Activated CD4-positive, CD25-positive, alpha-beta regulatory T cell treated with anti-CD3 and anti-CD28 coated beads, Interleukin-2, amount 50 U/mL, for 72 hours (primary cell): ENCODE data around the gene BMP8A.

Experiments used
- DNase-seq: peaks from one replicate; pipeline ENCODE4 v3.0.0; 2021

The BMP8A gene

DNA sequence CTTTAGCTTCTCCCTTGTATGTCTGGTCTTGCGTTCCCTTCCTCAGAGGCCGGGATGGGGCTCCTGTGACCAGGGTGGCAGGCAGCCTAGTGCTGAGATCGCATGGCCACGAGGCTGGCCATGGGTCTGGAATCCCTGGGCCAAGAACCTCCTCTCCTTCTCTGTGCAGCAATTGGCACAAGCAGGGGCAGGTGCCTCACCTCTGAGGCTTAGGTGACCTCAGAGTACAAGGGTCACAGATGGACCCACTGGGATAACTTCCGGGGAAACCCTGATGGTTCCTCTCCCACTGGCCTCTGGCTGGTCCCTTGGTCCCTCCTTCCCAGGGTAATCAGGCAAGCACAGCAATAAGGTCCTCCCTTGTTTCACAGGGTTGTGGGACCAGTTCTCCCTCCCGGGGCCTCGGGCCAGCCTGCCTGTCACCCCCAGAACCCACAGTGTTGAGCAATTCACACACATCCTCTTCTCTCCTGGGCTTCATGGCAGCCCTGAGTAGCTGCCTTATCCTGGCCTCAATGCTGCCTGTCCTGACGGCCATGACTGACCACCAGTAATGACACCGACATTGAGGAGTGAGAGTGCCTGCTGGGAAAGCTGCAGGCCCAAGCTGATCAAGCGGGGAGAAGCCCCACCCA is 38.6 kb downstream of the BMP8A start:
- no peak for DNase-seq

DNA sequence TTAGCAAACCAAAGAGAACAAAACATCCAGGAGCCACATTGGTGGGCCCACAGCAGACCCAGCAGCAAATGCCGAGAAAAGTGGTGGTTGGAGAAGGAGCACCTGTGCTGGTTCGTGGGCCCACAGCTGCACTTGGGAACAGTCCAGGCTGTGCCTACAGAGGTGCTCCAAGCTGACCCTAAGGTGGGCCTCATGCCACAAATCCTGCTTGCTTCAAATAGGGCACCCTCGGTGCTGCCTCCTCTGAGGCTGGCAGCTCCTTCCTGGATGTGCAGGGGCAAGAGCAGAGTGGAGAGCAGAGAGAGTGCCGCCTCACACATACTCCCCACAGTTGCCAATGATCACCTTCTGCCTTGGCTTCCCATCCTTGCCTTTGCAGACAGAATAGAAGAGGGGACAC is 40.1 kb downstream of the BMP8A start:
- no peak for DNase-seq

DNA sequence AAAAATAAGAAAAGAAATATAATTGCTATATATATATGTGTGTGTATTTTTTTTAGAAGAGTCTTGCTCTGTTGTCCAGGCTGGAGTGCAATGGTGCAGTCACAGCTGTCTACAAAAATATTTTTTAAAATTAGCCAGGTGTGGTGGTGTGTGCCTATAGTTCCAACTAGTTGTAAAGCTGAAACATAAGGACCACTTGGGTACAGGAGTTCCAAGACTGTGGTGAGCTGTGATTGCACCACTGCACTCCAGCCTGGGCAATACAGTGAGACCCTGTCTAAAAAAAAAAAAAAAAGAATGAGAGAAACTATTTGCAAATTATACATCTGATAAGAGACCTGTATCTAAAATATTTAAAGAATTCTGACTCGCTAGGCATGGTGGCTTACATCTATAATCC is 42.0 kb downstream of the BMP8A start:
- no peak for DNase-seq

DNA sequence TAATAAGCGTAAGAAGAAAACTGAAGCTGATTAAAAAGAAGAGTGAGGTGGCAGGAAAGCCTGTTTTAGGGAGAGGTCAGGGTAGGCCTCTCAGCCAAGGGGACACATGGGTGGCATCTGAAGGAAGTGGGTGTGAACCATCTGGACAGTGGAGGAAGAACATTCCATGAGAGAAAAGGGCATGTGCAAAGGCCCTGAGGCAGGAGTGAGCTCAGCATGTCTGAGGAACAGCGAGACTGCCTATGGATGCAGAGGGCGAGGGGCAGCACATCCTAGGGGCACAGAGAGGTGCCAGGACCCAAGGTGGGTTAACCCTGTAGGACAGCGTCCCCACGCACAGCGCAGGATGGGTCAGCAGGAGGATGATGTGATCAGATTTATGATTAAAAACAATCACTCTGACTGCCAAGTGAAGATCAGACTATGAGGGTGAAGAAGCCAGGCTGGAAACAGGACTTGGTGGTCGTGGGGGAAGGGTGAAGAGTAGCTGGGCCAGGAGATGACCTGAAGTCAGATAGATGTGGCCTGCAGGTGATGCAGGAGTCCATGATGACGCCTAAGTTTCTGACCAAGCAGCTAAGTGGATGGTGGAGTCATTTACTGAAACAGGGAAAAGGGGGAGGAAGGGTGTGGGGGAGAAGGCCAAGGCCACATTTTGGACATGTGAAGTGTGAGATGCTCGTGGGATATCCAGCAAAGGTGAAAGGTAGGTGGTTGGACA is 47.3 kb downstream of the BMP8A start:
- no peak for DNase-seq

DNA sequence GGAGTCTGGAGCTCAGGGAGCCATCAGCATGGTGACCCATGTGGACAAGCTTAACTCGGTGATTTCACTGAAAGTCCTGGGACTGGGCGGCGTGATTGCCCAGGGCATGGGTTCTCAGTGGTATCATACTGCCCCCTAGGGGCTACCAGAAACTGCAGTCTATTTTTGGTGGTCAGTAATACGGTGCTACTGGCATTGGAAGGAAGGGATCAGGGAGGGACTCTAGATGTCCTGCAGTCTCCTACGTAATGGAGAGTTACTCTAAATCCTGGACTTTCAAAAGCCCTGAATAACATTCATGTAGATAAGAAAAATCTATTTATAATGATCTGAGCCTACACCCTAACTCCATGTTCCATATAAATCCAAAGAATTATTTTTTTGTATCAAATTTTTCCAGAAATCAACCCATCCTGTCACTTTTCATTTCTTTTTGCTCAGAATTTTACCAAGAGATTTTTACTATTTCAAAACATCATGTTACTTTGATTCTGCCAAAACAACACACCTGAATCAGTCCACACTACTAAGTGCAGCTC is 47.9 kb downstream of the BMP8A start:
- no peak for DNase-seq

DNA sequence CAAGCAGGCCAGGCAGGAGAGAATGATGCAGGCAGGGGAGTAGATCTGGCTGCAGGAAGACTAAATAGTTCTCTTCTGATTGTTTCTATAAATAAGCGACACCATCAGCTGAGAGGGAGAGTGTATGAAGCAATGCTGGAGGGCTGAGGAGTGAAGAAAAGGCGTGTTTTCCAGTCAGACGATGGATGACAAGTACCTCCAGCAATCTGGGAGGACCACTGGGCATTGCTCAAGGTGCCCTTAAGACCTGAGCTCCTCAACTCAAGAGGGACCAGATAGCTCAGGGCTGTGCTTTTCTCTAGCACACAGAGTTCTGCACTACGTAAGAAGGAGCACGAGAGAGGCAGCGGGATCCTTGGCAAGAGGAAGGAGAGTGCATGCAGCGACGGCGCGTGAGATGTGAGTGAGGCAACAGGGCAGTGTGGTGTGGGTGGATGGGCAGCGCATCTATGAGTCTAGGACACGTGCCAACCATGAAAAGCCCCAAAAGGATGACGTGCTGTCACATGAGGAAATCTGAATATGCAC is 49.1 kb downstream of the BMP8A start:
- no peak for DNase-seq

DNA sequence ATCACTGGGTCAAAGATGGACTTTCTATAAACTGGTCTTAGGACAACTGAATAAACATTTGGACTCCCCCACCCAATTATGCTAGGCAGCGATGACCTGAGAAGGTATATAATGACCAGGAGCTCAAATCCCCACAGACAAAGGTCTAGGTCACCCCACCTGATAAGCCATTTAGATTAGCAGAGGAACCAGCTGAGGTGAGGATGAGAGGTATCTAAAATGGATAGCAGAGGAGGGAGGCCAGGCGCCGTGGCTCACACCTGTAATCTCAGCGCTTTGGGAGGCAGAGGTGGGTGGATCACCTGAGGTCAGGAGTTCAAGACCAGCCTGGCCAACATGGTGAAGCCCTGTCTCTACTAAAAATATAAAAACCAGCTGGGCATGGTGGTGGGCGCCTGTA is 51.5 kb downstream of the BMP8A start:
- no peak for DNase-seq

DNA sequence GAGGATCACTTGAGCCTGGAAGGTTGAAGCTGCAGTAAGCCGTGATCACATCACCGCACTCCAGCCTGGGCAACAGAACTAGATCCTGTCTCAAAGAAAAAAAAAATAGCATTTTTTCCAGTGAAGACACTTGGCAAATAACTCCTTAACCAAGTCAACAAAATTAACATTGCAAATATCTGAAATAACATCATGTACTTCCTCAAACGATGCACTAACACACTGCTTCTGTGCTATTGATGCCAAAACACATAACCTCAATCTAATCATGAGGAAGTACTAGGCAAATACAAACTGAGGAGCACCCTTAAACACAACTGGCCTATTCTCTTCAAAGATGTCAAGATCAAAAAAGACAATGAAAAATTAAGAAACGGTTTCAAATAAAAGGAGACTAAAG is 52.9 kb downstream of the BMP8A start:
- no peak for DNase-seq

DNA sequence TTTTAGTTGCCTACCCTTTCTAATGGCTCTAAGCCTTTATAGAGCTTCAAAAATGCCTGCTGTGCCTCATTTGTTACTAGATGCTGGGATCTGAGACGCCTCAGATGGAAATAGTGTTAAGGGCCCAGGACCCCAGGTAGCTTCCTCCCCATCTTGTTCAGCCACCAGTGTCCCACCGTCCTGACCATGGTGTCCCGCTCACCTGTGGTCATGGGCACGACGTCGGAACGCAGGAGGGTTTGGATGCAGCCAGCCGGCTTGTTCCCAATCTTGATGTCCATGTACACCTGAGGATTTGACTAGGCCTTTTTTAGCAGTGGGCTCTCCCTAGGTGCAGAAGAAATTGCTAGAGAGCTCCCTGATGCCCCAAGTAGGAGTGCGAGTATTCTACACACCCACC is 54.1 kb downstream of the BMP8A start:
- DNase-seq, result no peak

DNA sequence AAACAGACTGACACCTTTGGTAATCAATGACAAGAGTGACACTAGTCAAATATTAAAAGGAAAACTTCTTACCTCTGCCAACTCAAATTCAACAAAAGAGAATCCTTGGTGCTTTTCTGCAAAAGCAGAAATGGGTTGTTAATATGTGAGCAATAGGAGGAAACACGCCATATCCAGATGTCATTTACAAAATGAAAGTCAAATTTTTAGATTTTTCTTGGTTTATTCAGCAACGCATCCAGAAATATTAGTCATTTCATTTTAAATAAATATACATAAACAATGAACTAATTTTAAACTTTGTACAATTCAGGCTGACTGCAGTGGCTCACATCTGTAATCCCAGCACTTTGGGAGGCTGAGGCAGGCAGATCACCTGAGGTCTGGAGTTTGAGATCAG is 62.8 kb downstream of the BMP8A start:
- DNase-seq, result no peak

DNA sequence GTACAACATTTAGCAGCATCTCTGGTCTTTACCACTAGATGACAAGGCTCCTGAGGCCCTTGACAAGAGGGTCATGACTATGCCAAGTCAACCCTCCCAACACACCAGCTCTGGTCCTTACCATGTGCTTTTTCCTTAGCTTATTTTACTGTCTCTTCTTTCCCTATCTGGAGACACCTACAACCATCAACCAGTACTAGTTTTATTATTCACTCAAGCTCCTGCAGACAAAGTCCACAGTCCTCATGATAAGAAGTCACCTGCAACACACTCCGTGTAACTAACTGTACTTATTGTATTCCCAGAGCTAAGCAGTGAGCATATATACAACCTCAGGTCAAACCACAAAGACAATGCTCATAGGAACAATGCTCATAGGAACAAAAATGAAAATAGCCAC is 69.8 kb downstream of the BMP8A start:
- no peak for DNase-seq

DNA sequence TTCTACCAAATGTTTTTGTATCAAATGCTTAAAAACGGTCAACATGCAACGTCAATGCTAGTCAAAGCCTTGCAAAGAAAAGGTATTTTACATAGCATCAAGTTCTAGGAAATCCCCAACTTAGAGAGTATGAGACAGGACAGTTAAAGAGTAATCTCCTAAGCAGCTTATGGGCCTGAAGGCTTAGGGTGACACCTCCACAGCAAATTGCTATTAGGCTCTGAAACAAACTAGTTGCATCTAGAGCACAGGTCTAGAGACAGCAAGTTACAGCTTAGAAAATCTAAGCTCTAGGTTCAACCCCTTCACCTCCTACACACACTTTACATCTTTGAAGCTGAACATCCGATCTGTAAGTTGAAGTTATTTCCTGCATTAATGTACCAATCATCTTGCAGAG is 71.5 kb downstream of the BMP8A start:
- DNase-seq, result no peak

DNA sequence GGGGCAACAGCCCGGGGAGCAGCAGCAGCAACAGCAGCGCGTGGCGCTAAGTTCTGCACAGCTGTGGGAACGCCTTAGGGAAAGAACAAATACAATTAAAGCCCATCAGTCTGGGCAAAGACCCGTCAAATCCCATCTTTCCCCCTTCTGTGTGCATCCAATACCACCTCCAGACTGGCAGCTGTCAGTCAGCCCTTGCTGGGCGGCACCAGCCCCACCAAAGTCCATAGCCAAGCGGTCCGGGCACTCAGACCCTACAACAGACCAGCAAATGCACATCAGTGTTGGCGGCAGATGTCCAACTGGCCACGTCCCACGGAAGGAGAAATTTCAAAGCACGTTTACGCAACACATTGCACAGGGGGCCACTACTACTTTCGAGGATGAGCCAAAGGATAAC is 72.2 kb downstream of the BMP8A start:
- no peak for DNase-seq

DNA sequence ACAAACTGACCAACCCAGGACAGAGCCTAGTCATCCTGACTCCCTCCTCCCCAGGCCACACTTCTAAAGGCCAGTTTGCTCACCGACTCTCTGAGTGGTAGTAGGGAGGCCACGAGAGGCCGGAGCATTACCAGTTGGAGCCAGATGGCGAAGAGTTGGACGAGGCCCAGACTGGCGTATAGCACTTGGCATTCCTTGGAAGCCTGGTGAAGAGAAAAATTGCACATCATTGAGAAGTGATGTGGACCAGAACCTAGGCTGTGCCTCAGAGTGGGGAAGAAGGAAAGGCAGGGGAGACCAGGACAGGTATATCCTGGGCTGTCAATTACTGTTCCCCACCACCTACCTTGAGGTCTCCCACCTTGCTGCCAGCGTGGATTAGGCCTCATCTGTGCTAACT is 72.9 kb downstream of the BMP8A start:
- DNase-seq, result no peak

DNA sequence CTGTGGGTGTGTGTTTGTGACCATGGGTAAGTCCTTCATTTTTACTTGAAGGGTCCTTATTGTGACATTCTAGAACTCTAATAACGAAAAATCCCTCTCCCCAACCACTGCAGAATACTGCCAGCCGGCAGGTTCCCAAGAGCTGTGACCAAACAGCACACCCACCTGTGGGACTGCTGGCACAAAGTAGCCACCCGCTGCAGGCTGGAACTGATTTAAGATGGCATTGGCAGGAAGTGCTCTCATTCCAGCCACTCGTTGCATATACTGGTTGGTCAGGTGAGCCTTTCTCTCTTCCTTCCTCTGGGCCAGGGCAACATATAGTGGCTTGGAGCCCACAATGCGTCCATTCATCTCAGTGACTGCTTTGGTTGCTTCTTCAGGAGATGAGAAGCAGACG is 73.5 kb downstream of the BMP8A start:
- DNase-seq, result no peak

DNA sequence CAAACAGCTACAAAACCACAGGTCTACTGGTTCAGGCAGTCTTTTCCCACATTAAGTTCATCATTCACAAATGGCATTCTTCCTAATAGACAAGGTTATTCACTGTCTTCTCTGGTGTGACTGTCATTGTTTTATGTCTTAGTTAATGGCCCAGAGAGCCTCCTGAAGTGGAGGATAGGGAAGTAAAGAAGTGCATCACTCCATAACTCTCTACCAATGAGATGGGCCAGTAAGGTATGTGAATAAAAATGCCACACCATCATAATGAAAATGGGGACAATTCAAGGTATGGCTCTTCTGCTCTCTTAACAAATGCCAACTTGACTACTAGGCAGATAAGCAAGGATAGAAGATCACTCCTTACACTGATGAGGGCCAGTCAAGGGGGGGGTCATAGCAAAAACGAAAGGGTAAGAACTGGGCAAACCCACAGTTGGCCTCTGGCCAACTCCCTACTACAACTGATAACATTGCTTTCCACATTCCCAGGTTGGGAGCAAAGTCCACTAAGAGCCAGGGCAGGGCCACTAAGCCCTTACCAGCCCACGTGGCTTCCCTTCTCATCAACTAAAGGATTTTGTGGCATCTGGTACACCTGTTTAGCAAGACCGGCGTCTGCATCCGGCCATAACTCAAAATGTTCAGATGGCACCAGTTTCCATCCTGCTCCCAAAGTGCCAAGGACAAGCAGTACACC is 75.2 kb downstream of the BMP8A start:
- DNase-seq, result no peak

DNA sequence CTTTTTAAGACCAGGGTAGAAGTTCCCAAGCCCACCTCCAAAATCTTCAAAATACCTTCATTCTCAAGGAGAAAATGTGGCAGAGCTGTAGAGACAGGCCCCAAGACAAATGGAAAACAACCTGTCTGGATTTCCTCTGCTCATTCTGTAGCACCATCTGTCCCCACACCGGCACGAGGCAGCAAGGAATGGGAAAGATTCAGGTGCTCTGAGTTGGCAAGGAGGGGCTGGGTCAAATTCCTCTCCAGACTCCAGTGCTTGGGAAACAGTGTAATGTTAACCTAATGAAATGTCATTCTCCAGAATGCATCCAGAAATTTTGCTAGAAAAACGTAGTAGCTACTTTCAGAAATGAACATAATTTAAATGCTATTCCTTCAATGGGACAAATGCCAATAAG is 75.9 kb downstream of the BMP8A start:
- no peak for DNase-seq

DNA sequence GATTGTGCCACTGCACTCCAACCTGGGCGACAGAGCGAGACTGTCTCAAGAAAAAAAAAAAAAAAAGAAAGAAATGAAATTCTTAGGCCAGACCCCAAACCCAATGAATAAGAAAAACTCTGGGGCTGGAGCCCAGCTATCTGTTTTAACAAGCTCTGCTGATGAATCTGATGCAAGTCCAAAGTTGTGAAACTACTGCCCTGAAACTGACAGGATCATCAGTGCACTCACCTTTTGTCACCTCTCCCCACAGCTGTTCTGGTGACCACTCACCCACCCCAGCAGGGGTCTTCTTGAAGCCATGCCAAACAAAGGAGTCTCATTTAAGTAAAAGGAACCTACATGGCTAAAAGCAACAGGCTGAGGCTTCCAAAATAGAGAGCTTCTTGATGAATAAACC is 76.8 kb downstream of the BMP8A start:
- DNase-seq, result no peak

DNA sequence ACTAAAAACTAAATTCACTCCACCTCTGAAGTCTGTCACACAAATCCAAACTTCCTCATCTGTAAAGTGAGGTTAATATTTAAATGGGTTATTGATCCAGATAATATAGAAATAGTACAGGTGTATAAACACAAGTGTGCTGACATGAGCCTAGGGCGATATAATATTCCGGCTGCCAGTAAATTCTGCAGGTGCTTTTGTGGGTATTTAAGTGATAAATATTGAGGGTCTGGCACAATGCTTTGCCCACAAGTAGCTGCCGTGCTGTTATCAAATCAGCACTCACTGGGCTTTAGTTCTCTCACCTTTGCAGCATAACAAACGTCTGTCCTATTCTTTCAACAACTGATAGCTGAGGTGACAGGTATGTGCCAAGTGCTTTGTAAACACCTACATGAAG is 77.6 kb downstream of the BMP8A start:
- DNase-seq, result no peak

DNA sequence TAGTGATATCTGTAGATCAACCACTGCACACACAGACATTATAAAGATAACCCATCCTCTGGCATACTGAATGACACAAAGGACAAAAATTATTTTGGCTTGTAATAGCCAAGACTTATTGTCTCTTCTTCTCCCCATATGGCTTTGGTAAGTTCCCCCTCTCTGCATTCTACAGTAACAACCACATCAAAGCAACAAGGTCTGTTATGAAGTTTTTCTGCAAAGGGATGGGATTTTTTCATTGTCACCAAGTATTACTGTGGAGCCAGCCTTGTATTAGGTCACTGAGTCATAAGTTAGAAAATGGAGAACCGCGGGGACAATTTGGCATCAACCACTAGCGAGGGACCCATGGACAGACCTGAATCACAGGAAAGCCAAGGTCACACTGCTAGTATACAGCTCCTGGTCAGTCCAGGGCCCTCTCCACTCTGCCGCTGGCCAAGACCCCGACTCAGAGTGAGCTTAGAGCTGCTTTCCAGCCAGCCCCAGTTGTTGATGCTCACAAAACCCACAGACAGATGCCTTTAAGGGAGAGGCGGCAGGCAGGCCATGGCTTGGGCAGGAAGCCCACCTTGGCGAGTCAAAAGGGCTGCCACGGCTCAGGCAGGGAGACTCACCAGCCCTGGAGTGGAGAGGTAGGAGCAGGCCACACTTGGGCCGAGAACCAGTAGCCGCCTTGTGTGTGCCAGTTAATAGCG is 79.2 kb downstream of the BMP8A start:
- no peak for DNase-seq

DNA sequence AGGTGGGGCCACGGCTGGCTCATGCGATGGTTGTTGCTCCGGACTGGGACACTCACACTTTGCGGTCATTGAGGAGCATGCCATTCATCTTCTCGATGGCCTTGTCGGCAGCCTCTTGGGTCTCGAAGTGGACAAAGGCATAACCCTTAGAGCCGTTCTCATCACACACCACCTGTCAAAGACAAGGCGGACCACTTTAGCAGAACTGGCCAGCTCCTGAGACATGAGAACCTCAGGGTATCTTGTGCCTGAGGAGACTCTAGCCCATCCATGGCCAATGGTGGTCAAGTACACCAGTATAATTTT is 79.7 kb downstream of the BMP8A start:
- no peak for DNase-seq

DNA sequence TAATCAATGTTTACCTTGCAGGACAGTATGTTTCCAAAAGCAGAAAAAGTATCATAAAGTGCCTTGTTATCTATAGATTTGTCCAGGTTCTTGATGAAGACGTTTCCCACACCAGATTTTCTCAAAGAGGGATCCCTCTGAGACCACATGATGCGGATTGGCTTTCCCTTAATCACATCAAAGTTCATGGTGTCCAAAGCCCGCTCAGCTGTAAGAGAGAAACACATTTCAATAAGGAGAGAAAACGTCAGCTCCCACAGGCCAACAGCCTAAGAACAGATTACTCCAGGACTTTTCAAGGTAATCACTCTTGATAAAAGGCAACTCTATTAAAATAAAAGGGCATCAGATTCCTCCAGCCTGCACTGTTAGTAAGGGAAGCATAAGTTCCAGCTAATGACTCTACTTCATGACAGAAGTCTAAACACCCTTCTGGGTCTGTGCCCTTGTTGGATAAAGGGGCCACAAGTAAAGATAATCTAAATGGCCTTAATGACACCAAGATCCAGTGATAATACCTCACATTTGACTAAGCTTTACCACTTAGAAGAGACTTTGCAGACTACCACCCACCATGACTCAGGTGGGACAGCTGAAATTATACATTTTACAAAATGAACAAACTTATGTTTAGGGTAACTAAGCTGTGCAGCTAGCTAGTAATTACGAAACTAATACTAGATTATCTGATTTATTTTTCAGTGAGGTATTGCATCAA is 81.1 kb downstream of the BMP8A start:
- DNase-seq, result no peak

DNA sequence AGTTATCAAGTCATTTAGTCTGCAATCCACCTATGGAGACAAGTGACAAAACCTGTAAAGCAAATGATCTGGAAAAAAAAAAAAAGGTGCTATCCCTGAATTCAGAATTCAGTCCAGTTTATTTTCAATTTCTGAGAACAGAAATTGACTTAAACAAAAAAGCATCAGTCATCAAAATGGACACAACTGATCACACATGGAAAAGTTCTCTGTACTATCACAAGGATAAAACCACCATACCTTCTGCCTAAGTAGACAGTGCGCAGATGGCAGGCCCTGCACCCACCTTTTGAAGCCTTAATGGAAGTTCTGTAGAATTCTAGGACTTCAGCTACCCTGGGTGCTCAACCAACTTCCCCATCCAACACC is 81.6 kb downstream of the BMP8A start:
- no peak for DNase-seq
